ENCODE data around the gene KDM2B. TPM values are rescaled to one million over a fixed set of nuclear protein-coding genes. Genes with fewer than 3 reads are reported as not detected.

Gene KDM2B
- total and polyA plus RNA-seq, 2 donors (not counting 1 experiment from before 2014, with no cell fraction given): 108 to 126 TPM

DNA sequence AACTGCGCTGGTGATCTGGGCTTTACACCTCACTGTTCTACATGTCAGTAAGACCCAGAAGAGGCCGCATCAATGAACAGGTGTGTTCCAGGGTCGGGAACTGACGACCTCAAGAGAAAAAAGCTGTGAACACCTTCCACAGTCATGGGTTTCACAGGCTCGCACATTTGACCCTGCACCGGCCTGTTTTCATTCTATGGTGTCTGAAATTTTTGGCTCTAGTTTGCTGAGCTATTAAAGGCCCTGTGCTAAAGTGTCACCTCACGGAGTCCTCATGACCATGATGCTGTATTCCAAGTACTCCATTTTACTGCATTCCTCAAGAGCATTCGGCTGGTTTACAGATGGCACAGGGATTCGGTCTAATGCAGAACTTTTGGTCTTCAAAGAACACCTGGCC, 78.9 kb downstream of the KDM2B start:
- intact Hi-C loops (cut with micrococcal nuclease): loop anchor here (2.0 to 5.0 kb wide), 2 partner anchors 13 to 165 kb away; partner anchors contain the start of gene MORN3
- POLR2A ChIA-PET: no interaction called here
- H3K4me2 ChIP-seq (replicated peaks; ENCODE audit: low read depth, low read length, poor library complexity, severe bottlenecking): no peak overlapping the region
- H3K4me3 Mint-ChIP-seq: no peak overlapping the region
- H2AFZ ChIP-seq (ENCODE audit: insufficient read depth, low read depth, low read length, poor library complexity, severe bottlenecking): no peak overlapping the region
- no peak overlapping the region for H3K27ac Mint-ChIP-seq
- H3K4me3 ChIP-seq (ENCODE audit: control extremely low read depth in 1 of 5, extremely low read depth in 1 of 5, insufficient read depth in 1 of 5, low read depth in 2 of 5, low read length in 4 of 5): no peak overlapping the region
- peaks cover 0 to 22% of the 10 kb centered on the region in 2 experiments for H3K36me3 ChIP-seq (replicated peaks in 1 of 2; ENCODE audit: control extremely low read depth in 1 of 2, control insufficient read depth in 1 of 2, extremely low read depth in 1 of 2, insufficient read depth in 2 of 2, low read length in 1 of 2)
- H3K4me1 ChIP-seq (ENCODE audit: control insufficient read depth in 2 of 2, insufficient read depth in 2 of 2, low read length in 2 of 2): peaks cover 5 to 13% of the 10 kb centered on the region in 2 donors
- H3K9me3 ChIP-seq (ENCODE audit: control extremely low read depth in 1 of 3, control insufficient read depth in 2 of 3, insufficient read depth in 1 of 3, low read length in 2 of 3): no peaks in the 10 kb centered on the region
- H3K27me3 ChIP-seq (replicated peaks in 1 of 4; ENCODE audit: control extremely low read depth in 1 of 4, control insufficient read depth in 3 of 4, insufficient read depth in 4 of 4, low read length in 3 of 4): no peaks in the 10 kb centered on the region
- no peak for ATAC-seq (ENCODE audit: low read depth)
- H3K4me1 Mint-ChIP-seq: peaks cover 10% of the 10 kb centered on the region
- H4K20me1 ChIP-seq (ENCODE audit: control insufficient read depth, insufficient read depth, low read length, poor library complexity, severe bottlenecking): peaks cover 9% of the 10 kb centered on the region
- H3K79me2 ChIP-seq (ENCODE audit: control insufficient read depth, insufficient read depth, low read length): peaks cover 23% of the 10 kb centered on the region
- DNase-seq: no peak
- no peaks in the 10 kb centered on the region for H3K9me3 Mint-ChIP-seq (ENCODE audit: insufficient read depth)
- CTCF ChIA-PET: interaction anchor here (0.6 to 10.2 kb wide), 9 partner anchors 11 to 184 kb away, joined by 3 to 77 read pairs (median 3); partner anchors contain the start of genes MORN3 and ORAI1
- H3K27me3 Mint-ChIP-seq: no peaks in the 10 kb centered on the region
- WGBS (ENCODE audit: insufficient coverage): 89% methylated on average over 9 of the region's 9 CpGs
- no peak for TF ChIP-seq EZH2 (IDR thresholded peaks at IDR 0.05; ENCODE audit: borderline replicate concordance, insufficient read depth, low read depth, low read length, poor library complexity, severe bottlenecking)
- TF ChIP-seq, protein P1, sequence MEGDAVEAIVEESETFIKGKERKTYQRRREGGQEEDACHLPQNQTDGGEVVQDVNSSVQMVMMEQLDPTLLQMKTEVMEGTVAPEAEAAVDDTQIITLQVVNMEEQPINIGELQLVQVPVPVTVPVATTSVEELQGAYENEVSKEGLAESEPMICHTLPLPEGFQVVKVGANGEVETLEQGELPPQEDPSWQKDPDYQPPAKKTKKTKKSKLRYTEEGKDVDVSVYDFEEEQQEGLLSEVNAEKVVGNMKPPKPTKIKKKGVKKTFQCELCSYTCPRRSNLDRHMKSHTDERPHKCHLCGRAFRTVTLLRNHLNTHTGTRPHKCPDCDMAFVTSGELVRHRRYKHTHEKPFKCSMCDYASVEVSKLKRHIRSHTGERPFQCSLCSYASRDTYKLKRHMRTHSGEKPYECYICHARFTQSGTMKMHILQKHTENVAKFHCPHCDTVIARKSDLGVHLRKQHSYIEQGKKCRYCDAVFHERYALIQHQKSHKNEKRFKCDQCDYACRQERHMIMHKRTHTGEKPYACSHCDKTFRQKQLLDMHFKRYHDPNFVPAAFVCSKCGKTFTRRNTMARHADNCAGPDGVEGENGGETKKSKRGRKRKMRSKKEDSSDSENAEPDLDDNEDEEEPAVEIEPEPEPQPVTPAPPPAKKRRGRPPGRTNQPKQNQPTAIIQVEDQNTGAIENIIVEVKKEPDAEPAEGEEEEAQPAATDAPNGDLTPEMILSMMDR (IDR thresholded peaks at IDR 0.05): no peak
- no peak overlapping the region for H3K9ac ChIP-seq (ENCODE audit: low read length)
- H3K27ac ChIP-seq (ENCODE audit: low read length in 2 of 2): no peak overlapping the region
